KOPT-K1 (cell line): ENCODE data around the gene APRT.
A peak's percentile ranks its signal among the peaks of the same experiment; 100 is the strongest.
"Not testable (repeated sequence)": the region's sequence is repeated elsewhere in the genome, so short reads cannot be mapped to it uniquely, and the experiment has no call there.

ENCODE experiments used
- H3K27ac ChIP-seq: fragments of 200-600 bp; sonication (generic); 2 replicates; pipeline ENCODE4 v1.5.1; 2016; ENCODE audit warnings: antibody characterized with exemption, mild to moderate bottlenecking, low read depth, low read length; ENCODE audit not compliant: poor library complexity, severe bottlenecking
- H3K36me3 ChIP-seq: fragments of 200-600 bp; sonication (generic); 2 replicates; pipeline ENCODE4 v1.5.1; 2017; ENCODE audit warnings: antibody characterized with exemption, mild to moderate bottlenecking, low read length, moderate library complexity; ENCODE audit not compliant: insufficient read depth
- H3K9me3 ChIP-seq: fragments of 200-600 bp; sonication (generic); 2 replicates; pipeline ENCODE4 v1.5.1; 2017; ENCODE audit warnings: antibody characterized with exemption, low read length, mild to moderate bottlenecking; ENCODE audit not compliant: insufficient read depth, poor library complexity, severe bottlenecking

APRT gene

DNA sequence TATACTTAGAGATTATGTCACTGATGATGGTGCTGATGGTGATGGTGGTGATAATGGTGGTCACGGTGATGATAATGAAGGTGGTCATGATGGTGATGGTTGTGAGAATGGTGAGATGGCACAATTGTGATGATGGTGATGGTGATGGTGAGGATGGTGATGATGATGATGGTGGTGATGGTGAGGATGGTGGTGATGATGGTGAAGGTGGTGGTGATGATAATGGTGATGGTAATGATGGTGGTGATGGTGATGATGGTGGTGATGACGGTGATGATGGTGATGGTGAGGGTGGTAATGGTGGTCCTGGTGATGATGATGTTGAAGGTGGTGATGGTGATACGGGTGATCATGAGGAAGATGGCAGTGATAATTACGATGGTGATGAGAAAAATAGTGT lies 13.7 kb downstream of the APRT start:
- Histone ChIP-seq H3K9me3 (no peaks in the 10 kb centered on the region), H3K36me3 (no peaks in the 10 kb centered on the region), H3K27ac (peak overlapping the region; percentile 100)

GRCh38 chr16:88796278-88796677 lies 15.4 kb downstream of the APRT start:
- H3K36me3 ChIP-seq = no peaks in the 10 kb centered on the region
- H3K9me3 ChIP-seq = no peaks in the 10 kb centered on the region
- peak overlapping the region; percentile 100 for H3K27ac ChIP-seq

DNA sequence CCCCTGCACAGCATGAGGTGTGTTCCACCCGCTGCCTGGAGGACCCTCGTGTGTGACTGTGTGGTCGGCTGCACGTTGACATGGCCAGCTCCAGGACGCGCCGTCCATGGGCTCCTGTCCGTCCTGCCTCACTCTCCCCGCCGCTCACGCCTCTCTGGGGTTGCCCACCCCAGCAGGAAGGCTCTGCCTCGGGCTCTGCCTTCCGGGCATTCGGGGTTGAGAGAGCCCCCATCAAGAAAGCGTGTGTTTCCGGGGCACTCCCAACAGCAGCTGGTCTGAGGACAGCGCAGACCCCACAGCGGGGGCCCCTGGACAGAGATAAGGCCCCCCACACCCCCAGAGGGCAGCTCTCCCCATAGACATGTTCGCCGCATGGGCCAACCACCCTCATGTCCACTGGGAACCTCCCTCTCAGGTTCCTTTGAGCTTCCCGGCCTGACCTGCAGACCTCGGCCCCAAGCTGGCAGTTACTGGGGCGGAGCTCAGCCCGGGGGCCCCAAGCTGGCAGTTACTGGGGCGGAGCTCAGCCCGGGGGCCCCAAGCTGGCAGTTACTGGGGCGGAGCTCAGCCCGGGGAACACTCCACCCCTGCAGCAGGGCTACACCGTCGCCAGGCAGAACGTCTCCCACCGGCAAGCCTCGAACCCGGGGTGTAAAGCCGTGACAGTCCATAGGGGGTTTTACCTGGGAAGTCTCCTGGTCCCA lies 18.3 kb downstream of the APRT start:
- H3K9me3 ChIP-seq = no peaks in the 10 kb centered on the region
- H3K27ac ChIP-seq = peak overlapping the region; percentile 100
- H3K36me3 ChIP-seq = no peaks in the 10 kb centered on the region

DNA sequence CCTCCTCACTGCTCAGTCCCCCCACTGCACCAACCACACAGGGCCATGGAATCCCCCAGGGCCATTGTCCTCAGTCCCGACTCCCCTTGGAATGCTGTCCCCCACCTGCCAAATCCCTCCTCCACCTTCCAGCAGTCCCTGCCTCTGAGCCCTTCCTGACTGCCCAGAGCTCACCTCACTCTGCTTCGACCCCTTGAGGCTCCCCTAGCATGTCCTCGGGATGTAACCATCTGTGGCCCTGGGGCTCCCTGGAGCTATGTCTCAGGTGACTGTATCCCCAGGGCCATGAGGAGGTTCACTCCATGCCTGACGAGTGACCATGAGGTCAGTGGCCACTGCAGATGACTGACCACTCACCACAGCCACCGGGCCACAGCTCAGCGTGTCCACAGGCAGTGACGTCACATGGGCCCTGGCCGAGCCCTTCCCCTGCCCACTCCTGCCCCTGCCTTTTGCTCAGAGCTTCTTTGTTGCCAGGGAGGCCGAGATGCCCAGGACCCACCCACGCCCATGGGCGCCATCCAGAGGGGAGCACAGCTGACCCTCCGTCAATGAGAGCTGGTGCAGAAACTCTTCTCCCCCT lies 19.0 kb downstream of the APRT start:
- Histone ChIP-seq H3K36me3 (no peaks in the 10 kb centered on the region), H3K27ac (peak overlapping the region; percentile 100), H3K9me3 (no peaks in the 10 kb centered on the region)

DNA sequence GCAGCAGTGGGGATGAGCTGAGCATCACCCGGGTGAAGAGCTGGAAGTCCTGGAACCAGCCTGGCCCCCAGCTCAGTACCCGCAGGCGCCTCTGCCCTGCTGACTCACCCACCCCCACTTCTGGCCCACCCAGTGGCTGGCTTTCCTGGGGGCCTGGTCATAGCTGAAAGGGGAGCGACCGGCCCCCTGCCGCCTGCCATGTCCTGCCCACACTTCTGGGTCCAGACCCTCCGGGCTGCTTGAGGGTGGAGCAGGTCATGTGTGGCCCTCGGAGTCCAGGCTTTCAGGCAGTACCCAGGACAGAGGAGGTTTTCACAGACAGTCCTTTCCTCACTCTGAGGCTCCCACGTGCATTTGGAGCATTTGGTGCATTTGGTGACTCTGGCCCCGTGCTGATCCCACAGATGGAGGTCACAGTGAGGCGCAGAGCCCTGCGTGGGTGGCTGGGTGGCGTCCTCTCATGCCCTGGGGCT lies 19.6 kb downstream of the APRT start:
- Histone ChIP-seq H3K27ac (peak overlapping the region; percentile 100), H3K36me3 (no peaks in the 10 kb centered on the region)

DNA sequence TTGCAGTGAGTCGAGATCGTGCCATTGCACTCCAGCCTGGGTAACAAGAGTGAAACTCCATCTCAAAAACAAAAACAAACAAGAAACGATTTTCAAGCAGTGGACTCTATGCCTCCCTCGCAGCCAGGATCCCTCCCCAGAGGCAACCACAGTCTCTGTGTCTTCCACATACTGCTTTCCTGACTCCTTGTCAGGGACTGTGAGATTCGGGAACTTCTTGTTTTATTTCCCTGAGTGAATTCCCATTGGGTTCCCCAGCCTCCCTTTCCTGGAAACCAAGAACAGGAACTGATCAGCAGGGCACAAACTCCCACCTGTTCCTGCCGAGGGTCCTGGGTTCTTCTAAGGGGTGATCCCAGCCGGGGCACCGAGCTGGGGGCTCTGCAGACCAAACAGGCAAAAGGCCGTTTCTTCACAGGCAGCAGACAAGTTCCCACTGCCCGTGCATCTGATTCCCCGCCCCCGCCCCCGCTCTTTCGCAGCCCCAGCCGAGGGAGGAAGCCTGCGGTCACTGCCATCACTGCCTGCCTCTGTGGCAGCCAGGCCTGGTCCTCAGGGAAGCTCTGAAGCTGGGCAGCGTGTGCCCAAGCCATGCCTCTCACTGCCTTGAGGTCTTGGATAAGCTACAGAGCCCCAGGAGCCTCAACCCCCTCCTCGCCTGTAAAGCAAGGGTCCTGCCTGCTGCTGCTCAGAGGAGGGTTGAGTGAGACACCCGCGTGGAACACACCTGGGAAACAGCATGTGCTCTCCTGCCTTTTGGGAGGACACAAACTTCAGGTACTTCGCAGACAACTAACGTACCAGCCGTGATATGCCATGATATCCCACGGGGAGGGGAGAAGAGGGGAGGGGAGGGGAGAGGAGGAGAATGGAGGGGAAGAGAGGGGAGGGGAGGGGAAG lies 21.2 kb downstream of the APRT start:
- Histone ChIP-seq H3K36me3 (no peaks in the 10 kb centered on the region), H3K27ac (peak overlapping the region; percentile 99), H3K9me3 (no peaks in the 10 kb centered on the region)

More for the DNA sequence above, 19.6 kb downstream of the APRT start:
- no peaks in the 10 kb centered on the region for H3K9me3 ChIP-seq

GRCh38 chr16:88789594-88789993 lies 22.1 kb downstream of the APRT start:
- Histone ChIP-seq H3K27ac (peak overlapping the region; percentile 99), H3K36me3 (no peaks in the 10 kb centered on the region), H3K9me3 (no peaks in the 10 kb centered on the region)

GRCh38 chr16:88788749-88789148 lies 23.0 kb downstream of the APRT start:
- not testable (repeated sequence) for H3K27ac ChIP-seq, H3K9me3 ChIP-seq, H3K36me3 ChIP-seq

DNA sequence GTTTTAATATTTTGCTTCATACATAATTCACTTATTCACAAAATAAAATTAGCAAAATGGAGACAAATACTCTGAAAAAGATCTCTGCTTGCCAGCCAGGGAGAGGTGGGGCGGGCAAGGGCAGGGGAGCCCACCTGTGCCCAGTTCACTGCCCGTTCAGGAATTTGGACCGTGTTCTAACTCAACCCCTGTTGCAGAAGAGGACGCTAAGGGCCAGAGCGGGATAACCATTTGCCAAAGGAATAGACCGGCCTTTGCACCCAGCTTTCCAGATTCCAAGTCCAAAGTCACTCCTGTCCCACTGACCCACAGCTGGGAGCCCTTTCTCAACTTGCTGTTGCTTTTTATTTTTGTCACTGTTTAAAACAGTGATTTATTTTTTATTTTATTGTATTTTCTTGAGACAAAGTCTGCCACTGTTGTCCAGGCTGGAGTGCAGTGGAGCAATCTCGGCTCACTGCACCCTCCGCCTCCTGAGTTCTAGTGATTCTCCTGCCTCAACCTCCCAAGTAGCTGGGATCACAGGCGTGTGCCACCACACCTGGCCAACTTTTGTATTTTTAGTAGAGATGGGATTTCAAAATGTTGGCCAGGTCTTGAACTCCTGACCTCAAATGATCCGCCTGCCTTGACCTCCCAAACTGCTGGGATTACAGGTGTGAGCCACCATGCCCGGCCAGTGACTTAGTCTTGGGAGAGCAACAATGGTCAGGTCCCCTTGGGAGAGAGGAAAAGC lies 24.0 kb downstream of the APRT start:
- Histone ChIP-seq H3K36me3 (no peaks in the 10 kb centered on the region), H3K9me3 (no peaks in the 10 kb centered on the region), H3K27ac (peak overlapping the region; percentile 2)

GRCh38 chr16:88785106-88785924 lies 26.4 kb downstream of the APRT start, which contains the start of gene PIEZO1:
PIEZO1 (minus strand) TSS chr16:88785220; CDS start chr16:88784964, 256 bp downstream.
- H3K27ac ChIP-seq = peak within 1 kb of the TSS; percentile 84
- H3K9me3 ChIP-seq = no peaks in the 10 kb centered on the region
- H3K36me3 ChIP-seq = 0 out of 2 replicates have a peak, but pooled peaks cover 4% of the 10 kb centered on the region

DNA sequence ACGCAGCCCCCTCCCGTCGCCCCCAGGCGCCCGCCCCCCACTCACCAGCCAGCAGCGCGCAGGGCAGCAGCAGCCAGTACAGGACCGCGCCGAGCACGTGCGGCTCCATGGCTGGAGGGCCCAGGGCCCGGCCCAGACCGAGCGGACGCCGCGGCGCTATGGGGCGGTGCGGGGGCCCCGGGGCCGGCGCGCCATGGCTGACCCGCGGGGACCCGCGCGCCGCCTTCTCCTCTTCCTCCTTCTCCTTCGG lies 26.9 kb downstream of the APRT start:
- peak overlapping the region; percentile 84 for H3K27ac ChIP-seq

DNA sequence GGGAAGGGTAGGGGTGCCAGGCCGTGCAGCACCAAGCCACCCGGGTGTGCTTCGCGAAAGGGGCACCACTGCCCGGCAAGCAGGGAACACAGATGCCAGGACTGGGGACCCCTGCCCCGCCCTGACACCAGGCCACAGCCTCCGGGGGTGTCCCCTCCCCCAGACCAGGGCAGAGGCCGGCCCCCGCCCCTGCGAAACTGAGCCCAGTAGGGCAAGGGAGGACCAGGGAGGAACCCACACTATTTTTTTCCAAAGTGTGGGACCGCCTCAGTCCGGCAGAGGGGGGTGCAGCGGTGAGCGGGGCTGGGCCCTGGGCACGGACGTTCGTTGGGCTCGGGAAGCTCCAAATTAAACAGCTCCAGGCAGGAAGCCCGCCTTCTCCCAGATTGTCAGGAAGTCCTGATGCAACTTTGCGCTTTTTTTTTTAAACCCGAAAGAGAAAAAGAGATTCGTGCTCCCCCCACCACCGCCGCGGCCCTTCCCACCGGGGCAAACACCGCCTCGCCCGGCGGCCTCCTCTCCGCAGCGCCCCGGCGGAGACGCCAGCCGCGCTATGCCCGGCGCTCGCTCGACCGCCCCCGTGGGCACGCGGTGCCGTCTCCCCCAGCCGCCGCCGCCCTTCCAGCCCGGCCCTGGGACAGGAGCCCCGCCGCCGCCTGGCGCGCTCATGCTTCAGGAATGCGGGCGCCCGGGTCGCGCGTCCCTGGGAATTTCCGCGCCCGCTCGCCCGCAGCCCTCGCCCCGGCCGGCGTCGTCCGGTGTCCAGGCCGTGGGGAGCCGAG lies 27.5 kb downstream of the APRT start:
- H3K27ac ChIP-seq = peak overlapping the region; percentile 84
- peaks cover 10% of the 10 kb centered on the region for H3K36me3 ChIP-seq
- H3K9me3 ChIP-seq = no peaks in the 10 kb centered on the region

More for the DNA sequence above, 26.9 kb downstream of the APRT start:
- 0 out of 2 replicates have a peak, but pooled peaks cover 7% of the 10 kb centered on the region for H3K36me3 ChIP-seq
- H3K9me3 ChIP-seq = no peaks in the 10 kb centered on the region

DNA sequence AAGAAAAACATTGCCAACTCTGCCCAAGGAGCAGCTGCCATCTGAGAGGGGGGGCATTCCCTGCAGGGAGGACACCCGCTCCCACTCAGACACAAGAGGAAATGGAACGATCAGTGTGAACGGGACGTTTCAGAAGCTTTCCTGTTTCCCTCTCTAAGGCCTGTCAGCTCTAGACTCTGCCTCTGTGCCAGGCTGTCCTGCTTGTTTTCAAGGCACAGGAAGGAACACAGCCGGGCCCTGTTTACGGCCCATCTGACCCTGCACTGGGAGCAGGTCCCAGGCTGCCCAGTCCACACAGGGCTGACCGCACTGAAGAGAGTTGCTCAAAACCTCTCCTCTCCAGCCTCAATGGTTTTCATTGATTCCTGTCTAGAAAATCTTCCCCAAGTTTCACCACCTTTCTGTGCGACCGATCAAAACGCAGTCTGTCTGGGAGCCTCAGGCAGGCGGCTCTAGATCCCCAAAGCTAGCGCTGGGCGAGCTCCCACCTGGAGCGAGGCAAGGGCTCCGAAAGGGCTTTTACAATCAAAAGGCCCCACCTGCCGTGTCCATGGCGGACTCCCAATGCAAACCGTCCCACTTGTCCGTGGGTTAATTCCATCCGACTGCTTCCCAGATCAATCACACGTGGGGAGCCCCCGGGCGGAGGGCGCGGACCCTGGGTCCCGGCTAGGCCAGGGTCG lies 28.2 kb downstream of the APRT start:
- H3K9me3 ChIP-seq = no peaks in the 10 kb centered on the region
- peak overlapping the region; percentile 84 for H3K27ac ChIP-seq
- peaks cover 18% of the 10 kb centered on the region for H3K36me3 ChIP-seq
